Upper lobe of left lung (tissue), 4 donors: ENCODE results near the gene CPEB1.

Experiments
- CTCF ChIP-seq, 6 experiments: fragments of 450-650 bp in 4 of 6; fragments of 200-600 bp in 2 of 6; sonication (generic) in 2 of 6; IDR thresholded peaks; one replicate each; pipeline ENCODE4 v1.5.1; 2016 to 2019; ENCODE audit warnings: antibody characterized with exemption in 6 of 6
- EP300 ChIP-seq, 4 donors: sonication (generic); formaldehyde crosslinking; IDR thresholded peaks; one replicate each; pipeline ENCODE4 v1.5.1; 2017; ENCODE audit warnings: antibody characterized with exemption in 4 of 4, control low read depth in 2 of 4
- POLR2AphosphoS5 ChIP-seq, 2 donors: sonication (generic); formaldehyde crosslinking; IDR thresholded peaks; one replicate each; pipeline ENCODE4 v1.5.1; 2017; ENCODE audit warnings: antibody characterized with exemption in 2 of 2

- TF ChIP-seq EP300 (IDR thresholded peaks at IDR 0.05) (no peak), POLR2AphosphoS5 (IDR thresholded peaks at IDR 0.05) (no peak), CTCF (IDR thresholded peaks at IDR 0.05) (no peak)
Observed at GRCh38 chr15:82692171-82692570, 45.0 kb upstream of the CPEB1 start.
